Erythroblast (primary cell): ENCODE measurements around the gene HTR3E.

Experiments
- DNase-seq, 2 experiments: peaks; one replicate each; lab custom pipeline; 2025; lab: John Stamatoyannopoulos, UW
- GATA1 ChIP-seq: IDR thresholded peaks from 2 replicates; pipeline ENCODE4 v1.6.1; 2011; ENCODE audit warnings: low read depth, mild to moderate bottlenecking, control low read depth, low read length, moderate library complexity
- POLR2A ChIP-seq: IDR thresholded peaks from 2 replicates; pipeline ENCODE4 v1.6.1; 2011; ENCODE audit warnings: mild to moderate bottlenecking, low read length

Gene HTR3E

GRCh38 chr3:184096811-184097383 lies at the start of gene HTR3E:
TSS of gene HTR3E (plus strand) at chr3:184097064. CDS start at chr3:184097530, 466 bp downstream.
- DNase-seq: no peak
- TF ChIP-seq GATA1: no peak
- TF ChIP-seq POLR2A: no peak

DNA sequence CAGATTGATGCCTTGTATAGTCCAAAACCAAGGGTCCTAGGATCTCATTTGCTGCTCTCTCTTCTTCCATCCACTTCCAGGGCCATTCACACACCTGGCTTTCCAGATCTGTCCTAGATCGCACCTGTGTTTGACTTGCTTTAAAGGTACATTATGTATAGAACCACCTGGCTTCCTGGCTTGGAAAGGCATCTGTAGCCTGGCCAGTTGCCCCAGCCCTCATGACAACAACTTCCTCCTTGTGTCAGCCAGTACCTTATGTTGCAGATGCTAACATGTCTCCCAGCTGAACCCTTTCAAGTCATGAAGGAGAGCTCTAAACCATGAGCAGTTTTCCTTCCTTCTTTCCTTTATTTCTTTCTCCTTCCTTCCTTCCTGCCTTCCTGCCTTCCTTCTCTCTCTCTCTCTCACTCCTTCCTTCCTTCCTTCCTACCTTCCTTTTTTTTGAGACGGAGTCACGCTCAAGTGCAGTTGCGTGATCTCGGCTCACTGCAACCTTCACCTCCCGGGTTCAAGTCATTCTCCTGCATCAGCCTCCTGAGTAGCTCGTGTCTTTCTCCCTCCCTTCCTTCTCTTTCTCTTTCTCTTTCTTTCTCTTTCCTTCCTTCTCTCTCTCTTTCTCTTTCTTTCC lies 46.5 kb upstream of the HTR3E start:
- TF ChIP-seq GATA1 (no peak), POLR2A (no peak)
- DNase-seq: no peak

- TF ChIP-seq POLR2A (no peak), GATA1 (no peak)
- DNase-seq: no peak
These were observed 44.1 kb upstream of the HTR3E start, which contains the start of gene HTR3C for GRCh38 chr3:184052767-184053166. TSS of gene HTR3C (plus strand) at chr3:184053047. CDS start at chr3:184053081, 34 bp downstream.

DNA sequence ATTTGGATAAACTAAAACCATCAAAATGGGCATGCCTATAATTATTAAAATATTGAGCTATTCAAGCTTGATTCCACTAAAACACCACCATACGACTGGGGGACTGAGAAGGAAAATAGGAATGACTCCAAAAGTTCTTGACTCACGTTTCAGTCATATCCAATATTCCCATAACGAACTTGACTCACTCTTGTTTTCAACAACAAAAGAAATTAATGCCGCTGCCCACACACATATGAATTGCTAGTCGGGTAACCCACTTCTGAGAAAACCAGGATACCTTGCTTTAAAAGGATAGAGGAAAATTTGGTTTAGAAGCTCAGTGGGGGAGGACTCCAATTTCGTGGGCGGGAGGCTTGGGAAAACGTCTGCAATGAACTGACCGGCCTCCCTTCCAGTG lies 38.8 kb upstream of the HTR3E start:
- TF ChIP-seq GATA1 (no peak), POLR2A (no peak)

DNA sequence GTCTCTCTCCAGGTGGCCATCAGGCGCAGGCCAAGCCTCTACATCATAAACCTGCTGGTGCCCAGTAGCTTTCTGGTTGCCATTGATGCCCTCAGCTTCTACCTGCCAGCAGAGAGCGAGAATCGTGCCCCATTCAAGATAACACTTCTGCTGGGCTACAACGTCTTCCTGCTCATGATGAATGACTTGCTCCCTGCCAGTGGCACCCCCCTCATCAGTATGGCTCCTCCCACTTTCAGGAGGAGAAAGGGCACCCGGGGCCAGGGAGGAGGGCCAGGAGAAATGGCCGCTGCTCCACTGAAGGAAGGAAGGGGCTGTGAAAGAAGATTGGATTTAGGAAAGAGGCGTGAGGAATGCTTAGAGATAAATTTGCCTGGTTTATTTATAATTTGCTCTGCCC lies 37.4 kb upstream of the HTR3E start:
- peak; percentile 45 to 51 for DNase-seq
- TF ChIP-seq GATA1: no peak
- TF ChIP-seq POLR2A: no peak

More for the DNA sequence above, 38.8 kb upstream of the HTR3E start:
- DNase-seq: no peak

GRCh38 chr3:184062637-184063036 lies 34.2 kb upstream of the HTR3E start:
- no peak for DNase-seq
- TF ChIP-seq GATA1 (no peak), POLR2A (no peak)

DNA sequence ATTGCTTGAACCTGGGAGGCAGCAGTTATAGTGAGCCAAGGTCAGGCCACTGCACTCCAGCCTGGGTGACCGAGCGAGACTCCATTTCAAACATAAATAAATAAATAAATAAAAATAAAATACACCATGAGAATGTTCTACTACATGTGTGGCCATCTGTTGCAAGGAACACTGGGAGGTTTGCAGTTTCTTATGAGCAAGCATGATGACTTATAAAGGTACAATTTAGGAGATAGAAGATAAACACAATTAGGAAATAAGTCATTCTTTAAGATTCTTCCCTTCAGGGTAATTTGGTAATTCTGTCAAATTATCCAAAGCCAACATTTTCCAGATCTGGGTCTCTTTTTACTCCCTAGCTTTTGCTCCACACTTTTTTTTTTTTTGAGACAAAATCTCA lies 30.7 kb upstream of the HTR3E start:
- TF ChIP-seq POLR2A (no peak), GATA1 (no peak)
- DNase-seq: no peak

- DNase-seq: peak; percentile 69 to 88
- TF ChIP-seq GATA1 (peak; percentile 25), POLR2A (no peak)
These were observed 29.2 kb upstream of the HTR3E start for GRCh38 chr3:184067573-184068055.

- TF ChIP-seq GATA1: no peak
- no peak for TF ChIP-seq POLR2A
- no peak for DNase-seq
These were observed 28.5 kb upstream of the HTR3E start for GRCh38 chr3:184068344-184068743.

- DNase-seq: peak; percentile 7 to 42
These were observed 25.7 kb upstream of the HTR3E start for GRCh38 chr3:184071142-184071541.

GRCh38 chr3:184073621-184074020 lies 23.2 kb upstream of the HTR3E start:
- TF ChIP-seq GATA1 (no peak), POLR2A (no peak)

GRCh38 chr3:184075901-184076300 lies 21.0 kb upstream of the HTR3E start:
- no peak for DNase-seq
- TF ChIP-seq GATA1: no peak
- TF ChIP-seq POLR2A: no peak

More at GRCh38 chr3:184073621-184074020, 23.2 kb upstream of the HTR3E start:
- no peak for DNase-seq

DNA sequence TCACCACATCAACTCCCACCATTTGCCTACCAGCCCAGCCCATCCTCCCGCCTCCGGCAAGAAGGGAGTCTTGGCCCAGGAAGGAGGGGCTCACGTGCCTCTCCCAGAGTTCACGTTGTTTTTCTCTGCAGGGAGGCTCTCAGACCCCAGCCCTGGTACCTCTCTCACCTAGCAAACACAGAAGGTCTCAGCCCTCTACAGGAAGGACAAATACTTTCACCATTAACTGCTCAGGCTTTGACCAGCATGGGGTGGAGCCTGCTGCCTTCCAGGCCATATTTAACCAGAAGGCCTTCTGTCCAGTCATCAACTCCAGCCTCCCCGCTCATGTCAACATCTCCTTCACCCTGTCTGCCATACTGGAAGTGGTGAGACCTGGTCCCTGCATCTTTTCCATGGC lies 19.0 kb upstream of the HTR3E start:
- no peak for DNase-seq
- no peak for TF ChIP-seq GATA1
- no peak for TF ChIP-seq POLR2A

- no peak for TF ChIP-seq GATA1
- no peak for TF ChIP-seq POLR2A
- no peak for DNase-seq
These were observed 18.0 kb upstream of the HTR3E start for GRCh38 chr3:184078851-184079250.
